Nephron progenitor cell (in vitro differentiated cells): ENCODE measurements around the gene SLC8A1.

Experiments
- DNase-seq: peaks from one replicate; pipeline ENCODE4 v3.0.0; 2021
- H3K27ac Mint-ChIP-seq: 2 replicates; pipeline ENCODE4 v1.8.0; 2021; ENCODE audit warnings: mild to moderate bottlenecking, moderate library complexity, mixed read lengths
- H3K27me3 Mint-ChIP-seq: 2 replicates; pipeline ENCODE4 v1.8.0; 2021; ENCODE audit warnings: mild to moderate bottlenecking, low read depth, mixed read lengths; ENCODE audit not compliant: poor library complexity
- H3K36me3 Mint-ChIP-seq: 2 replicates; pipeline ENCODE4 v1.8.0; 2021; ENCODE audit warnings: low read depth, mixed read lengths
- H3K4me1 Mint-ChIP-seq: 2 replicates; pipeline ENCODE4 v1.8.0; 2021; ENCODE audit warnings: mixed read lengths
- H3K4me3 Mint-ChIP-seq: 2 replicates; pipeline ENCODE4 v1.8.0; 2021; ENCODE audit warnings: mild to moderate bottlenecking, moderate library complexity, mixed read lengths
- H3K9me3 Mint-ChIP-seq: 2 replicates; pipeline ENCODE4 v1.8.0; 2021; ENCODE audit warnings: mild to moderate bottlenecking, moderate library complexity, mixed read lengths
- TF ChIP-seq, protein P1 (sequence below): fragments of 200-600 bp; sonication (generic); IDR thresholded peaks from 2 replicates; pipeline ENCODE4 v1.5.0; 2021; ENCODE audit warnings: antibody characterized with exemption

SLC8A1 gene

DNA sequence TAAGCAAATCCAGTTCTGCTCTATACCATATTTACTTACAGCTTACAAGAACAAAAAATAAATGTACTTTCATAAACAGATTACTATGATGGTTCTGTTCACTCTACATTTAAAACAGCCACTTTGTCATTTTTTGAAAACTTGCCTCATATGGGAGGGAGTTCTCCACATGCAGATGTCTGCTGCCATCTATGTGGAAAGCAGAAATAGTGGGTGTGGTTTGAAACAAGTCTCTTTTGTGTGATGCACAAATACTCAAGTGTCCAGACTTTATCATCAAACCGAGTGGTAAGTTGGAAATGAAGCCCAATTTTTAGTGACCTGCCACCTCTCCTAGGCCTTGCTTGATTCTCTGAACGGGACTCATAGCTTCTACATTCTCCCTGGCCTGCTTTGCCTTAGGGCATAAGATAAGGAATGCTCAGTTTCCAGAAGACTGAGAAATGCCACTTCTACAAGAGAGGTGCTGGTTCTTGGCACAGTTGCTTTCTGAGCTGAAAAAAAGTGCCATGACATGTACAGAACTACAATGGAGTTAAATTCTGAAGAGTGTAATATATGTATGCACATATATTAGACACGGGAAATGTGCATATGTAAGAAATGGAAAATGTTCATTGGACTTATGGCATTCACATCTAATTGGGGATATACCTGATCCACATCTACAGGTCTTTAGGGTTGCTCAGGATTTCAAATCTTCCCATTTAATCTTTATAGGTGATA is 221.0 kb downstream of the SLC8A1 start:
- no peak for DNase-seq
- no peak overlapping the region for H3K27ac Mint-ChIP-seq
- H3K4me3 Mint-ChIP-seq: no peak overlapping the region
- H3K27me3 Mint-ChIP-seq: no peaks in the 10 kb centered on the region
- no peaks in the 10 kb centered on the region for H3K4me1 Mint-ChIP-seq
- H3K9me3 Mint-ChIP-seq: no peaks in the 10 kb centered on the region
- H3K36me3 Mint-ChIP-seq: no peaks in the 10 kb centered on the region
- TF ChIP-seq, protein P1, sequence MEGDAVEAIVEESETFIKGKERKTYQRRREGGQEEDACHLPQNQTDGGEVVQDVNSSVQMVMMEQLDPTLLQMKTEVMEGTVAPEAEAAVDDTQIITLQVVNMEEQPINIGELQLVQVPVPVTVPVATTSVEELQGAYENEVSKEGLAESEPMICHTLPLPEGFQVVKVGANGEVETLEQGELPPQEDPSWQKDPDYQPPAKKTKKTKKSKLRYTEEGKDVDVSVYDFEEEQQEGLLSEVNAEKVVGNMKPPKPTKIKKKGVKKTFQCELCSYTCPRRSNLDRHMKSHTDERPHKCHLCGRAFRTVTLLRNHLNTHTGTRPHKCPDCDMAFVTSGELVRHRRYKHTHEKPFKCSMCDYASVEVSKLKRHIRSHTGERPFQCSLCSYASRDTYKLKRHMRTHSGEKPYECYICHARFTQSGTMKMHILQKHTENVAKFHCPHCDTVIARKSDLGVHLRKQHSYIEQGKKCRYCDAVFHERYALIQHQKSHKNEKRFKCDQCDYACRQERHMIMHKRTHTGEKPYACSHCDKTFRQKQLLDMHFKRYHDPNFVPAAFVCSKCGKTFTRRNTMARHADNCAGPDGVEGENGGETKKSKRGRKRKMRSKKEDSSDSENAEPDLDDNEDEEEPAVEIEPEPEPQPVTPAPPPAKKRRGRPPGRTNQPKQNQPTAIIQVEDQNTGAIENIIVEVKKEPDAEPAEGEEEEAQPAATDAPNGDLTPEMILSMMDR: no peak

DNA sequence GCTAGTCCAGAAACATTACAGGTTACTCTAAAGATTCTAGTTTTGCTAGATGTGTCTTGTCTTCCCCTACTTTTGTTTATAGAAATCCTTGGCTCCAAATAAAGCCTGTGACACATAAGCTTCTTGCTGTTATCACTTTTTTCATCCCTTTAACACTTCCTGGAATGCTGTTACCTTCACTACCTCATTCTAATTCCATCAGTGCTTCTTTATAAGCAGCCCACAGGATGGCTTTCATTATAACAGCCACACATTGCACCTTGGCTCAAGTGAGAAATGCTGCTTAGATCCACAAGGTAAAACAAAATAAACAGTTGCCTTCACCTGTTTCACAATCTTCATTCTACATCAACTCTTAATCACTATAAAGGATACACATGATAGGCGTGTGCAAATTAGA is 221.7 kb downstream of the SLC8A1 start:
- TF ChIP-seq, protein P1: no peak
- H3K4me1 Mint-ChIP-seq: no peaks in the 10 kb centered on the region
- no peaks in the 10 kb centered on the region for H3K9me3 Mint-ChIP-seq
- H3K27me3 Mint-ChIP-seq: no peaks in the 10 kb centered on the region
- no peak for DNase-seq
- no peaks in the 10 kb centered on the region for H3K36me3 Mint-ChIP-seq
- no peak overlapping the region for H3K27ac Mint-ChIP-seq
- H3K4me3 Mint-ChIP-seq: no peak overlapping the region

DNA sequence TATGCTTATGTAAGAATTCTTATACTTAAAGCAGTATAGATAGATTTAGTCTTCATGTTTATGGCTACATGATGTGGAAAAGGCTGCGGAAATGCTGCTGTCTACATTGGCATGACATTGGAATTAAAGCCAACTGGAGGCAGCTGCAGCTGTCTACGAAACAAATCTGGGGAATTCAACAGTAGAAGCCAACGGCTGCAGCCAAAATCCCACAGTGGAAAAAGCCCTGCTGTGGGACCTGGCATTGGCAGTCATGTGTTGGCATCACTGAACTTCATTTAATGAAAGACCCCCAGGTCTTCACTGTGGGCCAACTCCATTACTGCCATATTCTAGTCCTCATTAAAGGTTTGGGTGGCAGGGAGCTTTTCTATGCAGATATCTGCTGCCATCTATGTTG is 223.6 kb downstream of the SLC8A1 start:
- H3K36me3 Mint-ChIP-seq: no peaks in the 10 kb centered on the region
- no peaks in the 10 kb centered on the region for H3K27me3 Mint-ChIP-seq
- TF ChIP-seq, protein P1: no peak
- no peaks in the 10 kb centered on the region for H3K4me1 Mint-ChIP-seq
- DNase-seq: no peak
- H3K9me3 Mint-ChIP-seq: no peaks in the 10 kb centered on the region
- H3K27ac Mint-ChIP-seq: no peak overlapping the region
- no peak overlapping the region for H3K4me3 Mint-ChIP-seq

DNA sequence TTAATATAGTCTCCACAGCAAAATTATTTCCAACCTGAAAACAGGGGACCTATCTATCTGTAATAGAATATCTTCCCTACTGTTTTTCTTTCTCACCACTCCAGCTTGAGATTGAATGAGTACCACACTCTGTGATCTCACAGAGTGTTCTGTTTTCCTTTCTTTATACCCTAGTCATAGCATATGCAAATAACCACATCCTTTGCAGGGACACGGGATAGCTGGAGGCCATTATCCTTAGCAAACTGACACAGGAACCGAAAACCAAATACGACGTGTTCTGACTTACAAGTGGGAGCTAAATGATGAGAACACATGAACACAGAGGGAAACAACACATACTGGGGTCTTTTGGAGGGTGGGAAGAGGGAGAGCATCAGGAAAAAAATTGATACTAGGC is 224.7 kb downstream of the SLC8A1 start:
- TF ChIP-seq, protein P1: no peak
- Mint-ChIP-seq H3K9me3 (peaks cover 7% of the 10 kb centered on the region), H3K36me3 (no peaks in the 10 kb centered on the region), H3K27ac (no peak overlapping the region), H3K4me1 (no peaks in the 10 kb centered on the region), H3K27me3 (no peaks in the 10 kb centered on the region), H3K4me3 (no peak overlapping the region)
- DNase-seq: no peak

GRCh38 chr2:40226637-40227036 is 225.3 kb downstream of the SLC8A1 start:
- H3K4me3 Mint-ChIP-seq: no peak overlapping the region
- no peaks in the 10 kb centered on the region for H3K27me3 Mint-ChIP-seq
- DNase-seq: no peak
- H3K4me1 Mint-ChIP-seq: no peaks in the 10 kb centered on the region
- H3K36me3 Mint-ChIP-seq: no peaks in the 10 kb centered on the region
- H3K27ac Mint-ChIP-seq: no peak overlapping the region
- H3K9me3 Mint-ChIP-seq: peaks cover 9% of the 10 kb centered on the region
- TF ChIP-seq, protein P1: no peak

DNA sequence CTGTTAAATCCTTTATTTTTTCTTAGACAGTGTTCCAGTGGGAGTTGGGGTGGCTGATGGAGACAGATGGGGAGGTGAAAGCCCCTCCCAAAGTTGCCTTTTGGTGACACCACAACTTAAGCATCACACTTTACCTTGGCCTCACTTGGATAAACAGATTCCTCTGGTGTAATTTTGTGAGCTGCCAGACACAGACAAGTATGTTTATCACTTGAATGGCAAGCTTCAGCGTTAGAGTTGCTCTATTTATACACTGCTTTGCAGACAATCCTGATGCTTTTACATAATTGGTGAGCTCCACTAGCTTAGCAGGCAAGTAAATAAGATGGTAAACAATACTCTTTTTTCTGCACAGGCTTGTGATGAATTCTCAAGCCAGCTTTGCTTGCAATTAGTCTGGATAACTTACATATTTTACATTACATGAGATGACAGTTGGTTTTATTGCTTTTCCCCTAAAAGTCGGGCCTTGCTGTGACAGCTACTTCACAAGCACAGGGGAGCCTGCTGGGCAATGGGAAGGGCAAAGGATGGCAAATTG is 226.2 kb downstream of the SLC8A1 start:
- Mint-ChIP-seq H3K4me1 (no peaks in the 10 kb centered on the region), H3K27me3 (no peaks in the 10 kb centered on the region), H3K27ac (no peak overlapping the region), H3K9me3 (peaks cover 12% of the 10 kb centered on the region), H3K36me3 (no peaks in the 10 kb centered on the region), H3K4me3 (no peak overlapping the region)
- TF ChIP-seq, protein P1: no peak
- no peak for DNase-seq
